Measurements from ENCODE around the gene PCP4L1.
"Not testable (repeated sequence)": the region's sequence is repeated elsewhere in the genome, so short reads cannot be mapped to it uniquely, and the experiment has no call there.

- TF ChIP-seq CTCF (IDR thresholded peaks at IDR 0.05; ENCODE audit: low read length); EZH2 (optimal IDR thresholded peaks at IDR 0.05; ENCODE audit: low read depth, low read length): not testable (repeated sequence)
These were observed 8.4 kb upstream of the PCP4L1 start for GRCh38 chr1:161250100-161250499.

Measured in MM.1S (cell line).